AG09319 (cell line): ENCODE data around the gene NIPBL.

ENCODE experiments used
- DNase-seq: peaks from one replicate; pipeline ENCODE4 v3.0.0-alpha.2; 2010; ENCODE audit warnings: low read depth; ENCODE audit errors: extremely low read depth
- CTCF ChIP-seq: IDR thresholded peaks from 2 replicates; pipeline ENCODE4 v1.5.1; 2011; ENCODE audit warnings: low read depth, mild to moderate bottlenecking, inconsistent platforms, low read length, moderate library complexity

NIPBL gene

GRCh38 chr5:36934740-36935356, 58.3 kb downstream of the NIPBL start:
- no peak for DNase-seq
- no peak for TF ChIP-seq CTCF

GRCh38 chr5:36935805-36936204, 59.2 kb downstream of the NIPBL start:
- no peak for DNase-seq
- TF ChIP-seq CTCF = no peak

GRCh38 chr5:36936309-36936708, 59.7 kb downstream of the NIPBL start:
- no peak for TF ChIP-seq CTCF
- no peak for DNase-seq

GRCh38 chr5:36938129-36938528, 61.6 kb downstream of the NIPBL start:
- no peak for TF ChIP-seq CTCF
- no peak for DNase-seq

GRCh38 chr5:36939969-36940858, 63.6 kb downstream of the NIPBL start:
- DNase-seq = no peak
- TF ChIP-seq CTCF = no peak

GRCh38 chr5:36943584-36943983, 67.0 kb downstream of the NIPBL start:
- no peak for DNase-seq
- TF ChIP-seq CTCF = no peak

- no peak for DNase-seq
- no peak for TF ChIP-seq CTCF
Observed at GRCh38 chr5:36944024-36944423, 67.5 kb downstream of the NIPBL start.
